ENCODE results near the gene WTIP.
"Not testable (repeated sequence)": the region's sequence is repeated elsewhere in the genome, so short reads cannot be mapped to it uniquely, and the experiment has no call there.

The WTIP gene

GRCh38 chr19:34454685-34455084 is 26.9 kb upstream of the WTIP start:
- DNase-seq (ENCODE audit: low read depth in 2 of 2), result no peak
- TF ChIP-seq CTCF (IDR thresholded peaks at IDR 0.05; ENCODE audit: low read depth, low read length), result no peak
- no peak overlapping the region for H3K4me3 ChIP-seq (replicated peaks in 1 of 2; ENCODE audit: low read depth in 2 of 2, low read length in 2 of 2)

- not testable (repeated sequence) for DNase-seq (ENCODE audit: low read depth in 2 of 2)
Measured at GRCh38 chr19:34455783-34456480, 25.6 kb upstream of the WTIP start.

GRCh38 chr19:34457446-34457845 is 24.1 kb upstream of the WTIP start:
- TF ChIP-seq CTCF (IDR thresholded peaks at IDR 0.05; ENCODE audit: low read depth, low read length), result no peak
- peak in 1 of 2 donors; percentile 33 for DNase-seq (ENCODE audit: low read depth in 2 of 2)
- no peak overlapping the region for H3K4me3 ChIP-seq (replicated peaks in 1 of 2; ENCODE audit: low read depth in 2 of 2, low read length in 2 of 2)

More at GRCh38 chr19:34455783-34456480, 25.6 kb upstream of the WTIP start:
- not testable (repeated sequence) for H3K4me3 ChIP-seq (replicated peaks in 1 of 2; ENCODE audit: low read depth in 2 of 2, low read length in 2 of 2)

- H3K4me3 ChIP-seq (replicated peaks in 1 of 2; ENCODE audit: low read depth in 2 of 2, low read length in 2 of 2), result no peak overlapping the region
- no peak for TF ChIP-seq CTCF (IDR thresholded peaks at IDR 0.05; ENCODE audit: low read depth, low read length)
- no peak for DNase-seq (ENCODE audit: low read depth in 2 of 2)
Measured at GRCh38 chr19:34458677-34459076, 22.9 kb upstream of the WTIP start.

- no peak for TF ChIP-seq CTCF (IDR thresholded peaks at IDR 0.05; ENCODE audit: low read depth, low read length)
- H3K4me3 ChIP-seq (replicated peaks in 1 of 2; ENCODE audit: low read depth in 2 of 2, low read length in 2 of 2), result no peak overlapping the region
- DNase-seq (ENCODE audit: low read depth in 2 of 2), result no peak
Measured at GRCh38 chr19:34459614-34460013, 21.9 kb upstream of the WTIP start.

GRCh38 chr19:34461375-34462100 is 20.0 kb upstream of the WTIP start:
- TF ChIP-seq CTCF (IDR thresholded peaks at IDR 0.05; ENCODE audit: low read depth, low read length), result no peak
- peak in 1 of 2 donors; percentile 45 for DNase-seq (ENCODE audit: low read depth in 2 of 2)
- H3K4me3 ChIP-seq (replicated peaks in 1 of 2; ENCODE audit: low read depth in 2 of 2, low read length in 2 of 2), result no peak overlapping the region

GRCh38 chr19:34464785-34465184 is 16.8 kb upstream of the WTIP start:
- H3K4me3 ChIP-seq (replicated peaks in 1 of 2; ENCODE audit: low read depth in 2 of 2, low read length in 2 of 2); DNase-seq (ENCODE audit: low read depth in 2 of 2): not testable (repeated sequence)
